Smooth muscle cell (in vitro differentiated cells): Measurements from ENCODE around the gene UCKL1. TPM values are rescaled to one million over a fixed set of nuclear protein-coding genes. Genes with fewer than 3 reads are reported as not detected.

Experiments used
- DNase-seq: peaks from one replicate; lab custom pipeline; 2025; ENCODE audit not compliant: unreplicated experiment; lab: John Stamatoyannopoulos, UW
- H2AFZ ChIP-seq: fragments of 200-600 bp; sonication (generic); 2 replicates; pipeline ENCODE4 v1.6.0; 2016; ENCODE audit warnings: antibody characterized with exemption, low read depth, mild to moderate bottlenecking
- H3F3A ChIP-seq: fragments of 200-600 bp; sonication (generic); 2 replicates; pipeline ENCODE4 v1.6.0; 2017; ENCODE audit warnings: antibody characterized with exemption, low read depth
- H3K27ac ChIP-seq: fragments of 200-600 bp; sonication (generic); 2 replicates; pipeline ENCODE4 v1.5.1; 2016; ENCODE audit warnings: low read depth, mild to moderate bottlenecking
- H3K27me3 ChIP-seq: fragments of 200-600 bp; sonication (generic); 2 replicates; pipeline ENCODE4 v1.6.1; 2016; ENCODE audit warnings: low read depth, mild to moderate bottlenecking
- H3K36me3 ChIP-seq: fragments of 200-600 bp; sonication (generic); 2 replicates; pipeline ENCODE4 v1.5.1; 2016; ENCODE audit warnings: low read depth
- H3K4me1 ChIP-seq: fragments of 200-600 bp; sonication (generic); 2 replicates; pipeline ENCODE4 v1.5.1; 2016; ENCODE audit warnings: low read depth
- H3K4me2 ChIP-seq: fragments of 200-600 bp; sonication (generic); 2 replicates; pipeline ENCODE4 v1.6.0; 2016; ENCODE audit warnings: mild to moderate bottlenecking
- H3K4me3 ChIP-seq: fragments of 200-600 bp; sonication (generic); 2 replicates; pipeline ENCODE4 v1.5.1; 2016; ENCODE audit warnings: mild to moderate bottlenecking
- H3K79me2 ChIP-seq: fragments of 200-600 bp; sonication (generic); 2 replicates; pipeline ENCODE4 v1.6.0; 2016; ENCODE audit warnings: low read depth, mild to moderate bottlenecking
- H3K9ac ChIP-seq: fragments of 200-600 bp; sonication (generic); 2 replicates; pipeline ENCODE4 v1.6.0; 2016; ENCODE audit warnings: low read depth
- H3K9me3 ChIP-seq: fragments of 200-600 bp; sonication (generic); replicated peaks from 2 replicates; pipeline ENCODE4 v1.5.1; 2016; ENCODE audit warnings: low read depth
- H4K20me1 ChIP-seq: fragments of 200-600 bp; sonication (generic); 2 replicates; pipeline ENCODE4 v1.6.0; 2016; ENCODE audit warnings: low read depth
- CTCF ChIP-seq: fragments of 200-600 bp; sonication (generic); IDR thresholded peaks from 2 replicates; pipeline ENCODE4 v1.5.1; 2017; ENCODE audit warnings: borderline replicate concordance, mild to moderate bottlenecking, antibody characterized with exemption; ENCODE audit not compliant: insufficient read depth, poor library complexity, severe bottlenecking
- WGBS: methylation state at CpG from one replicate; pipeline ENCODE4 v1.1.7; 2016; ENCODE audit warnings: low lambda C conversion rate; 5-methylcytosine and 5-hydroxymethylcytosine counted together
- polyA plus RNA-seq: library from polyadenylated mRNA; unstranded; fragments of >200 nt; fragmentation: Nextera tagmentation; extraction: Ambion mirVana; gene quantifications from 2 replicates; pipeline ENCODE4 v1.2.1, GENCODE V29; 2016
- total RNA-seq: library from RNA; depleted of rRNA; stranded (reverse); fragments of >200 nt; gene quantifications from 2 replicates; pipeline ENCODE4 v1.2.3, GENCODE V29; 2014

UCKL1 gene
- total and polyA plus RNA-seq, 2 experiments from 2014 or later, result 17.2 to 22.6 TPM

- TF ChIP-seq CTCF, result no peak
- no peak overlapping the region for H3K4me3 ChIP-seq
- H3F3A ChIP-seq, result no peaks in the 10 kb centered on the region
- H3K27ac ChIP-seq, result no peak overlapping the region
- H3K79me2 ChIP-seq, result no peaks in the 10 kb centered on the region
- no peaks in the 10 kb centered on the region for H3K27me3 ChIP-seq
- H4K20me1 ChIP-seq, result peaks cover 37% of the 10 kb centered on the region
- no peaks in the 10 kb centered on the region for H3K9me3 ChIP-seq
- no peak overlapping the region for H3K9ac ChIP-seq
- H3K4me1 ChIP-seq, result no peaks in the 10 kb centered on the region
- no peak overlapping the region for H2AFZ ChIP-seq
- H3K36me3 ChIP-seq, result no peaks in the 10 kb centered on the region
- DNase-seq, result no peak
- 94% methylated on average over 11 of the region's 11 CpGs for WGBS
- no peak overlapping the region for H3K4me2 ChIP-seq
These were observed 45.4 kb upstream of the UCKL1 start for GRCh38 chr20:64001607-64002011.

GRCh38 chr20:64000906-64001305, 44.7 kb upstream of the UCKL1 start:
- Histone ChIP-seq H3K27me3 (no peaks in the 10 kb centered on the region), H2AFZ (no peak overlapping the region), H3K9ac (no peak overlapping the region), H3K27ac (no peak overlapping the region), H3K36me3 (no peaks in the 10 kb centered on the region), H3K4me2 (no peak overlapping the region), H4K20me1 (peaks cover 33% of the 10 kb centered on the region), H3K79me2 (no peaks in the 10 kb centered on the region), H3K4me3 (no peak overlapping the region), H3K9me3 (no peaks in the 10 kb centered on the region), H3F3A (no peaks in the 10 kb centered on the region), H3K4me1 (no peaks in the 10 kb centered on the region)
- no peak for TF ChIP-seq CTCF
- 98% methylated on average over 12 of the region's 12 CpGs for WGBS
- DNase-seq, result no peak

- H3K4me1 ChIP-seq, result peaks cover 16% of the 10 kb centered on the region
- peaks cover 17% of the 10 kb centered on the region for H3K79me2 ChIP-seq
- no peaks in the 10 kb centered on the region for H3K9me3 ChIP-seq
- H4K20me1 ChIP-seq, result peaks cover 6% of the 10 kb centered on the region
- no peak overlapping the region for H2AFZ ChIP-seq
- 96% methylated on average over 14 of the region's 14 CpGs for WGBS
- H3K4me2 ChIP-seq, result no peak overlapping the region
- no peak for DNase-seq
- H3K36me3 ChIP-seq, result peaks cover 10% of the 10 kb centered on the region
- H3K27ac ChIP-seq, result no peak overlapping the region
- no peak for TF ChIP-seq CTCF
- H3K9ac ChIP-seq, result no peak overlapping the region
- no peaks in the 10 kb centered on the region for H3K27me3 ChIP-seq
- no peaks in the 10 kb centered on the region for H3F3A ChIP-seq
- no peak overlapping the region for H3K4me3 ChIP-seq
These were observed 26.7 kb upstream of the UCKL1 start for GRCh38 chr20:63982937-63983336.
